ENCODE results near the gene GRID1.
A peak's percentile ranks its signal among the peaks of the same experiment; 100 is the strongest.
"Not testable (repeated sequence)": the region's sequence is repeated elsewhere in the genome, so short reads cannot be mapped to it uniquely, and the experiment has no call there.

GRID1 gene

DNA sequence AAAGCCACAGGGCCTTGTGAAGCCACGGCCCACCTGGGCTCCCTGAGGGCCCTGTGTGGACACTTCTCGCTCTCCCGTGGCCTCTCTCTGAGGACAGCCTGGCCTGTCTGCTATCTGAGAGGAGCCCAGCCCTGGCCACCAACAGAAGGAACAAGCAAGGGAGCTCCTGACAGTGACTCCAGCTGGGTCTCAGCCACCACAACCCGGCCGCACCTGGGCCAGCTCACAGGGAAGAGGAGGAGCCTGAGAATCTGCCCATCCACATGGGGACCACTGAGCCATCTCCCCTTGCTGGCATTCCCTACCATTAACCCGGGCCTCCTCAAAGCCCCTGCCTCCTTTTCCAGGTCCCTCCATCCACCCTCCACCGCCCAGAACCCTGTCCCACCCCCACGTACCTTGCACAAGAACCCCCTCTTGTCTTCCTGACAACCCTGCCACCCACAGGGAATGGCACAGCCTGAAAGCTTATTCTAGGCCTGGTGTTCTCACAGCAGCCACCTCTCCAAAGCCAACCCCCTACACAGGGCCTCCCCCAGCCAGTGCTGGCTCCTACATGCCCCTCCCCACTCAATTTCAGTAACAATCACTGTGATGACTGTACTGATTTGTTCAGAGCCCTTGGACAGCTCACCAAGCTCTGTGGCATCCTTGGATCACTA lies 120.2 kb downstream of the GRID1 start:
- no peak for DNase-seq

DNA sequence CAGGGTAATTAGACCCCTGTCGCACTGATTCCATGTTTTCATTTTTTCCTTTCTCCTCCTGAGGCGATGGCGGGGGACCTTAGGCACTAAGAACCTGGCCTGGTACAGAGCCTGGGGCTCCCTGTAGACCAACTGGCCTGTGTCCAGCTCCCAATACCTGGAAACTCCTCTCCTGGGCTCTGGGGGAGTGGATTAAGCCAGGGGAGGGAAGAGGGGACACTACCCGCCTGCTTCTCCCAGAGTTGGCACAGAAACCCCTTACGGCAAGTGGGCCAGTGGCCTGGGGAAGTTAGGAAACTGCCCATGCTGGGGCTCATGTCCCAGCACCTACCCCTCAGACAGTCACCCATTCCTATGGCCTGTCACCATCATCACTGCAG lies 121.6 kb downstream of the GRID1 start:
- DNase-seq = no peak

DNA sequence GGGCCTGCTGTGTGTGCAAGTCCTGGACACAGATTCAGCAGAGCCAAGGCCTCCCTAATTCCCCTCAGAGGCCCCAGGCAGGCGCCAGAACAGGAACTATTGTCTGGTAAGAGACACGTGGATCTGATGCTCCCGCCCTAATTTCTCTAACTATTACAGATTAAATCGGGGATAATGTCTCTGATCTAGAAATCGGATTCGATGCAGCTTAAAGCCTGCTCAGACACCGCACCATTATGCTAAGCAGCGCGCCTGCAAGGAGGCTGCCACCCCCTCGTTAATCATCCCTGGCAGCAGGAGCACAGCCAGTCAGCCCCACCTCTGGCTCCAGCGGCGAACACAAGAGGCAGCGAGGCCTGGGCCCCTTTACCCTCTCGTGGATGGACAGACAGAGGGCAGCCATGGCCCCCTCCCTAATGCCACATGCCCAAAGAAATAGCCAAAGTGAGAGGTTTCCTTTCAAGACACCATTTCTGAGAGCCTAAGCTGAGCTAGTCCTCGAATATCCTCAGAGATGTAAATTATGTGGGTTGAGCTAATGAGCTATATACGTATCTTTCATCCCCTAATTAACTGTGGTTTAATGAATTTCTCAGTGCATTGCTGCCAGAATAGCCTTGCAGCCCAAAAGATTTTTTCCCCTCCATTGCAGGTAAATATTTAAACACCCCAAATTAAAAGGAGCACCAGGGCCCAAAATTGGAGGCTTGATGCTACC lies 122.1 kb downstream of the GRID1 start:
- DNase-seq = peak; percentile 18

DNA sequence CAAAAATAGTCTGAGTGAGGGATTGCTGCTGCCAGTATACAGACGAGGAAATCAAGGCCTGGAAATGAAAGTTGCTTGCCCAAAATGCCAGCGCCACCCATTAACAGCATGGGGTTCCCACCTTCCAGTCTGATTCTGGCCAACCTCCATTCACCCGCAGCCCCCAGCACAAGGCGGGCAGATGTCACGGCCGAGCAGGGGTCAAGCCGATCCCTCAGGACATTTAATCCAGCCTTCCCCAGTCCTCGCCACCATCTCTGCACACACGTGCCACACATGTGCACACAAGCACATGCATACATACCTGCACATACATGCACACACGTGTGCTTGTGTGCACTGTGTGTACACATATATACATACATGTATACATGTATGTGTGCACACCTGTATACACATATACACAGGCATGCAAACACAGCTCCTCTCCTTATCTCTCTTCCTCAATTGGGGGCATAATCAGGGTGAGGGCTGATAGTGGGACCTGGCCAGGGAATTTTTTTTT lies 122.9 kb downstream of the GRID1 start:
- no peak for DNase-seq

DNA sequence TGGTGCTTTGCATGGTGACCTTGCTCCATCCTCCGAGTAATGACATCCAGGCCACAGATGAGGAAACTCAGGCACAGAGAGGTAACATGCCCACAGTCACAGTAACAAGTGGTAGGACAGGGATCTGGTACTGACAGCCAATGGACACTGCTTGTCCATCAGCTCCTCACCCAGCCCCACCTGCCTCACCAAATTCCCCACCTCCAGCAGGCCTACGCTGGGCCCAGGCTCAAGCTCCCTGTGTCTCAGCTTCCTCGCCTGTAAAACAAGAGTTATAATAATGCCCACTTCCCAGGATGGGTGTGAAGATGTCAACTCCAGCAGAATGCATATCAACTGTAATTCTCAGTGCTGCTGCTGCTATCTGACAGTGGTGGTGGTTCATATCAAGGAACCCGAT lies 123.8 kb downstream of the GRID1 start:
- no peak for DNase-seq

DNA sequence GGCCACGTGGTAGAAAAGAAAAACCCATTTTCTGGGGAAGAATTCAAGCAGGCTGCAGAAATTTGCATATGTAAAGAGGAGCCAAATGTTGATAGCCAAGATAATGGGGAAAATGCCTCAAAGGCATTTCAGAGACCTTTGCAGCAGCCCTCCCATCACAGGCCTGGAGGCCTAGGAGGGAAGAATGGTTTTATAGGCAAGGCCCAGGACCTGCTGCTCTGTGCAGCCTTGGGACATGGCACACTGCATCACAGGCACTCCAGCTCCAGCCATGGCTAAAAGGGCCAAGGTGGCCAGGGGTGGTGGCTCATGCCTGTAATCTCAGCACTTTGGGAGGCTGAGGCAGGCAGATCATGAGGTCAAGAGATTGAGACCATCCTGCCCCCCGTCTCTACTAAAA lies 128.5 kb downstream of the GRID1 start:
- DNase-seq = not testable (repeated sequence)

DNA sequence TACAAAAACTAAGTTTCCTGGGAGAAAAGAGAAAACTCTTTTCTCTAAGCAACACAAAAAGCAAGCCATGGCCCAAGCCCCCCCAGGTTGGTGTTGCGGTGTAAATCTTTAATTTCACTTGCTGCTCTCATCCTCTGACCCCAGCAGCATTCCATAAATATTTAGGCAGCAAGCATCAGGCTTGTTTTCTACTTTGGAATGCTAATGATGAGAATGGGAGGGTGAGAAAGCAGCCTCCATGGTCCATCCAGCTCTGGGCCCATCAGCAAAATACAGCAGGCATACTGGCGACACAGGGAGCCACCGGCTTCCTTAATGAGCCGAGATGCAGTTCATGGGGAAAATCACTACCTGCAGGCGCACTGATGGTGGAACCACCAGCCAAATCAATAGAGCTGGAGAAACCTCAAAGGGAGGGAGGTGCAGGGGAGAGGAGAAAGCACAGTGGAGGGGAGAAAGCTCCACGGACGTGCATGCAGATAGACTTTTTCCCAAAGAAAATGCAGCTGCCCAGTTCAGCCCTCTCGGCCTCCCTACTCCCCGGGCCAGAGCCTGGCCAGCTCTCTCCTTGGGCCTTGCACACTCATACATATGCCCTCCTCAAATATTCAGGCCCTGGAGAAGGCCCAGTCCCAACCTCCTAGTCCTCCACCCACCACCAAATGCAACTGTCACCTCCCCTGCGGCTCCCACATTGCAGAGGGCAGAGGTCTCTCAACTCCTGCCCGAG lies 131.9 kb downstream of the GRID1 start:
- no peak for DNase-seq

DNA sequence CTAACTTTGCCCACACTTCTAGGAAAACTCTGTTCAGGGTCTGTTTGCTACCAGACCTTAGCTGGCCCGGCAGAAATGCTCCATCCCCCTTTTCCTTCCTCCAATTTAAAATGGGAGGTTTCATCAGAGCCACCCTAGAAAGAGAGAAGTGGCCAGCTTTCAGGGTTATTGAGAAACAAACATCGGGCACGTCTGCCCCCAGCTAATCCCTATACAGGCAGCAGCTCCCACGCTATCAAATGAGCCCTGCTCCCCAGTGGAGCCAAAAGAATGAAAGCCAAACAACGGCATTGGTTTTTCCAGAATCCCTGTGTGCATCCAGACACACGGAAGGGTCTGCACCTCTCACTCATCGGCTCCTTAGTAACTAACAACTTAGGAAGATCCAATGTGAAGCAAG lies 132.5 kb downstream of the GRID1 start:
- no peak for DNase-seq

DNA sequence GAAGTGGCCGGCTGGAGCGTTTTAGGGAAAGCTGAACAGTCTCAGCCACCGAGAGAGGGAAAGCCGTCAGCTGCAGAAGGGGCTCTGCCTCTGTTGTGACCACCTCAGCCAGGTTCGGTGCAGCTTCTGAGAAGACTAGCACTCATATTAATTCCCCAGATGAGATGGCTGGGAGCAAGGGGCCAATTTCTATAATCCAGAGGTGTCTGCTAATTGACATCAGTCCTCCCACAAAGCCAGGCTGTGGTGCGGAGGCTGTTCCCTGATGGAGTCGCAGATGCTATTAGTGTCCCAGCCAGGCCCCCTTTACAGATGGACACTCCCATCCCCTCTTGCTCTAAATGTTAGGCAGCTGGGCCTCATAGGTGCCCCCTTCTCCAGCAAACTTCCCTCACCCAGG lies 133.5 kb downstream of the GRID1 start:
- no peak for DNase-seq

DNA sequence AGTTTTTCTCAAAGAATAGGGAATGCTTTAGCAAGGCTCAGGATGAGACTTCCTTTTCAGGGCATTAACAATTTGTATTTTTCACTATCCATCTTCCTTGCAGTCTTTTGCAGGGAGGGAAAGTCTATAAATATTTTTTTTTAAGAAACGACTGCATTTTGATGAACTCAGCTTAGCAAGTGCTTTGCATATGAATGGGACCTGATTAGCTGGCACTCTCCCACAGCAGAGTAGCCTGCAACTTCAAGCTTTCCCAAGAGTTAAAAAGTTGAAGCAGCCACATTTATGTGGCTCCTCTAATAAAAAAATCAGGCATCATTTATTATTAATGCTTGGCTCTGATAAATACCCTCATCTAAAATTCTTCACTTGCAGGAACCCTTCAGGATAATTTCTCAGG lies 134.0 kb downstream of the GRID1 start:
- no peak for DNase-seq

DNA sequence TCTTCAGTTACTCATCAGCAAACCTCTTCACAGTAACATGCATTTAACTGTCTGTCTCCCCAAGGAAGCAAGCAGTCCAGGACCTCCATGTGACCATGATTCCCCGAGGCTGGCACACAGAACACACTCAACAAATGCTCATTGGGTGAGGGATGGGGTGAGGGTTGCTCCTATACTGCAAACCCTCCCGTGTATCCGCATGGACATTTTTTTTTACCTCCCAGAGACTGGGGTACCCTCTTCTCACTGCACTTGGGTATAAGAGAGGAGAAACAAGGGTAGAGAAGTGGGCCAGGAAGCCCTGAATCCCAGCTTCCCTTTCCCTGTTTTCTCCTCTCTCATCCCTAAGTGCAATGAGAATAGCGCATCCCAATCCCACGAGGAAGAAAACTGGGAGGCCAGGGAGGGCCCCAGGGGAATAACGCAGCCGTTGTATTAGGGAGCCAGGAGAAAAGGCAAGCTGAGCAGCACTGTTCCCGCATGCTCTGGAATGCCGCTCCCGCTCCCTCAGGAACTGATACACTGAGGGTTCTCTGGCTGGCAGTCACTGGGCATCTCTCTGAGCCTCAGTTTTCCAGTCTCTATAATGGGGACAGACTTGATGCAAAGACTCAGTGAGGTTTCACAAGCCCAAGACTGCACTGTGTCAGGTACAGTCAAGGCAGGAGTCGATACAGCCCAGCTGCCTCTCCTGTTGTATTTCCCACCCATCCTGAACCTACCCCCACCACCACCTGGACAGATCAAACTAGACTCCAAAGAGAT lies 134.6 kb downstream of the GRID1 start:
- DNase-seq = no peak

DNA sequence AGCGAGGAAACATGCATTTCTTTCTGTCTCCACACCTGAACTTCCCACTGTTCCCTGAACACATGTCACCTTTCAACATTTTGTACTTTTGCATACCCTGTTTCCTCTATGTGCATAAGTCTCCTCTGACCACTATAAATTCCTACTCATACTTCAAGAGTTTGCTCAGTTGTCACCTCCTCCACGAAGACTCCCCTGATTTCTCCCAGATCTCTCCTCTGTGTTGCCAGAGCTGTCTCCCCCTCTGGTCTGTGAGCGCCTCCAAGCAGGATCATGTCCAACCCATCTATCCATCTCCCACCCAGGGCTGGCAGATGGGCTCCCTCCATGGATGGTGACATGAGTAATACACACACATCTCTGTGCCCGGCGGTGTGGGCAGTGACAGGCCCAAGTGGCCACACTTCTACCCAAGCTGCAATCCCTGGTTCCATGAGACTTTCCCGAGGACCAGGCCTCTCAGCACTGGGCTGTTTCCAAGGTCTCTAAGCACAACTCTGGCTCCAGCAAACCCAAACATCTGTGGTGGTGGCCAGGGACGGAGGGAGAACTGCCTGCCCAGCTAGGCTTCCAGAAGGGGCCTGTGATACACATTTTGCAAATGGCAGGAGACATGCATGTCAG lies 135.9 kb downstream of the GRID1 start:
- no peak for DNase-seq

DNA sequence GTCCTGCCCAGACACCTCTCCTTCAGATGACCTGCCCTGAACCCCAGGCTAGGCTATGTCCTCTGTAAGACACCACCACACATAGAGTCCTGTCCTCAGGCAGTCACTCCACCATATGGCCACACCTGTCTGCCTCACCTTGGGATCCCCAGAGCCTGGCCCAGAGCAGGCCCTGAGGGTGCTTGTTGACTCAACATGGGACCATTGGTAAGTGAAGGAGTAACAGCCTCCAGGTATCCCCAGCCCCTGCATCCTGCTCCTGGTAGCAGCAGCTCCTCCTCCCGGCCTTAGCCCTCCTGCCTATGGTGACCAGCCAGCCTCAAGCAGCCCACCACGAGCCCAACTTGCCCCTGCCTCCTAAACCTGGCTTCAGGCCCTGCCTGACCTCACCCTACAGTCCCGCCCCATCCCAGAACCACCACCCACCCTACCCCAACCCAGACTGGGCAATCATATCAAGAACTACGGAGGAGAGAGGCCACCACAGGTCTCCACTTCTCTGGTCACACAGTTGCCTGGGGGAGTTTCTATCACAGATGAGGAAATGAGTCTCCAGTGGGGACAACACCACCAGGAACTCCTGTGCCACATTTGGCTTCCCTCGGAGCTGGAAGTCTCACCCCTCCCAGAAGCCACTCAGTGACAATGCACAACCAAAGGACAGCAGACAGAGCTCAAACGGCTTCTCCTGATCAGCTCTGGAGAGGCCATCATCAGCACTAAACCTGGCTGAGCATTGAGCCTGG lies 136.6 kb downstream of the GRID1 start:
- DNase-seq = no peak

DNA sequence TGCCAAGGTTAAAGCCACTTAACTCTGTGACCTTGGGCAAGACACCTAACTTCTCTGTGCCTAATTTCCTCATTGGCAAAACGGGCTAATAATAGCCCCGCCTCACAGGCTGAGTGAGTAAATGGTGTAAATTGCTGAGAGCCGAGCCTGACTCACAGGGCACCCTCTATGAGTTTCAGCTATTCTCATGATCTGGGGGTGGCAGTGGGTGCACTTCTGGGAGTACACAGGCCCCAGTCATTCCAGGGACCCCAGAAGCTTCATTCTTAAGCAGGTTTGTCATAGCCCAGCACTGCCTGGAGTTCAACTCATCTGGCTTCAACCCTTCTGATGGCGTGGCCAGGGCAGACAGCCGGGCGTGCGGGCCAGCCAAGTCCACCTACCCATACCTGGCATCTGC lies 137.2 kb downstream of the GRID1 start:
- DNase-seq = no peak

DNA sequence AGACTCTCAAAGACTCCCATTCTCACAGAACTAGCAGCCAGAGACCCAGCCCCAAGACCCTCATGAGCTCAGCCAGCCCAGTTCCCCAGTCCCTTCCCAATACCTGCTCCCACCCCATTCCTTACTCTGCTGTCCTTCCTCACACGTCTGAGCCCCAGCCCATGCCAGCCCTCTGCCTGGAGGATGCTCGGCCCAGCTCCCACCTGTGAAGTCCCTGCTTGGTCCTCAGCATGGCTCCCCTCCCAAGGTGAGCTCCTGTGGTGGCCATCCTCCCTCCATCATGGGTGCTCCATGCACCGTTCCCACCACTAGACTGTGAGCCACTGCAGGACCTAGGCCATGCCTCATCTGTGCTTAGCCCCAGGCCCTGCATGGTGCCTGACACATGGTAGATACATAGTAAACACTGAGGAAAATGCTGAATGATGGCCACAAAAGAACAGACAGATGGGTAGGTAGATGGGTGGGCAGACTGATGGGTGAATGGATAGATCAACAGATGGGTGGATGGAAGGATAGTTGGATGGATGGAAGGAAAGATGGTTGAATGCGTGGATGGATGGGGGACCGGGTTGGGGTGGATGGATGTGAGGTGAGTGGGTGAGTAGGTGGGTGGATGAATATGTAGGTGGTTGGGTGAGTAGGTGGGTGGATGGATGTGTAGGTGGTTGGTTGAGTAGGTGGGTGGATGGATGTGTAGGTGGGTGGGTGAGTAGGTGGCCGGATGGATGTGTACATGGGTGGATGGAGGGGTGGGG lies 138.9 kb downstream of the GRID1 start:
- DNase-seq = no peak

DNA sequence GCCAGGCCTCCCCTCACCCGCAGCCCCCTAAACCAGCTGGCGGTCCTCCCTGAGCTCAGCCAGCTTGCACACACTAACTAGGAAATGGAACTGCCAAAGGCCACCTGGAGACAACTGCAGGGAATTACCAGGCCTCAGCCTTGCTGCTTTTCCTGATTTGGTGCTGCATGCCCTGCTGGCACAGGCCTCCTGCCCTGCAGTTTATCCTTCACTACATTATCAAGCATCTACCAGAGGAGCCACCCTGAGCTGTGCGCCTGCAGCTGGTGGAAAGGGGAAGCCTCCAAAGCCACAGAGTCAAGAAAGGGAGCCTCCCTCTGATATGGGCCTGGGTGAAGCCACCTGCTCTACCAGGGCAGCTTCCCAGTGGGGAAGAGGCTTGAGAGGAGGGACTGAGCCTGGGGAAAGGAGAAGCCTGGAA lies 139.8 kb downstream of the GRID1 start:
- DNase-seq = no peak

DNA sequence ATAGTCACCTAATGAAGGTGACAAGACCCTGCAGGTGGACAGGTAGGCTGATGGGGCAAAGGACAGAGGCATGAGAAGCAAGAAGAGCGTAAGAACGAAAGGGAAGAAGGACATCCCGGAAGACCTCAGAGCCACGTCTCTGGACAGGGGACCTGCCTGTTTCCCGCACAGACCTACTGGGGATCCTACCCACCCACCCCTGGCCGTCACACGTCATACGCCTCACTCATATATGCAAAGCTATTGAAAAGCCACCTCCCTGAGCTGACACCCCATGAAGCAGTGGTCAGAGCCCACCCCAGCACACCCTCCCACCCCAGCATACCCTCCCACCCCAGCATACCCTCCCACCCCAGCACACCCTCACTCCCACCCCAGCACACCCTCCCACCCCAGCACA lies 140.6 kb downstream of the GRID1 start:
- no peak for DNase-seq

DNA sequence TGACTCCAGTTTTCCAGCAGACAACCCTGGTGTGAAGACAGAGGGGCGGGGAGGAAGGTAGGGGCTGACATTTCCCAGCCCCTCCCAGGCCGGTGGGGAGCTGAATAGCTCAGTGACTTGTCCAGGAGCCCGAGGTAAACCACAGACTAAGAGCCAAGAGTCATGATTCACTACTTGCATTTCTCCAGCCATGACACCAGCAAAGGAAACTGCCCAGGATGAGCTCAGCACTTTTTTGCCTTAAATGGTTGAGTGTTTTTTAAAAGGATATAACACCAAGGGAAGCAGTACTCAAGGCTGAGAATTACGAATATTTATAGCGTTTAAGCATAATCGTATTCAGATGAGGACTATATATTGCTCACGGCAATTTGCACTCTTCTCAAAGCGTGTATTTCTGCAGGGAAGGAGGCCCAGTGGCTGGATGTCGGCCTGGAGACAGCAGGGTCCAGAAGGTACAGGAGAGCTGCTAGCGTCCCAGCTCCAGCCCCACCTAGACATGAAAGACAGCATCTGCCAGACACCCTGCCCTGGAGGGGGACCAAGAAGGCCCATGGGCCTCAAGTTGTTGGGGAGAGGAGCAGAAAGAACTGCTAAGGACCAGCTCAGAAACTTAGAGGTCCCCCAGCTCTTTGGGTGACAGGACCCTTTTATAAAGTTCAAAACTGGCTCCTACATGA lies 141.4 kb downstream of the GRID1 start:
- DNase-seq = no peak

DNA sequence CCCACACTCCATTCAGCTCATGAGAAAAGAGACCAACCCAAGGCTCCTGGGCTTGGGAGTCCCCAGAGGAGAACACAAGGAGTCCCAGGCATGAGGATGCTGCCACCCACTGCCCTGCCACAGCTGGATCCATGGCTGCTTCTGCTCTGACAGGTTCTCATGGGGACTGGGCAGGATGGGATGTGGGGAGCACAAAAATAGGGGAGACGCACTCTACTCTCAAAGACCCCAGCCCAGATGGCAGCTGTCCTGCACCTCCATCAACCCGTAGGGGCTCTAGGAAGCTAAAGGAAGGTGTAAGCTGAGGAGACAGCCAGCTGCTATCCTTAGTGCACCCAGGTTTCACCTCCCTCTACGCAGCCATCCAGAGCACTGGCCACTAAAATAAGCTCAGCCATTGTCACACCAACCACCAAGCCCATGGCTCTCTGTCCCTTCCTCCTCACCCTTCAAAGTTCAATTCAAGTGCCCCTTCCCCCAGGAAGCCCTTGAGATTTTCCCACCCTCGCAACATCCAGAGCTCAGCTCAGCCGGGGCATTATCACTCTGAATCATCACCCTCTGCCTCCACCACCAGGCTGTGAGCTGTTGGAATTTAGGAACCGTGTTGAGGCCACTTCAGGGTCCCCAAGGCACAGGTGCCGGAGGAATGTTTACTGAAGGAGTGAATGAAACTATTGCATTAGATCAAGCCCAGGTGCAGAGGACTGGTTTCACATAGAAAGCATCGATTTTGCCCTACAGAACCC lies 142.1 kb downstream of the GRID1 start:
- DNase-seq = no peak

DNA sequence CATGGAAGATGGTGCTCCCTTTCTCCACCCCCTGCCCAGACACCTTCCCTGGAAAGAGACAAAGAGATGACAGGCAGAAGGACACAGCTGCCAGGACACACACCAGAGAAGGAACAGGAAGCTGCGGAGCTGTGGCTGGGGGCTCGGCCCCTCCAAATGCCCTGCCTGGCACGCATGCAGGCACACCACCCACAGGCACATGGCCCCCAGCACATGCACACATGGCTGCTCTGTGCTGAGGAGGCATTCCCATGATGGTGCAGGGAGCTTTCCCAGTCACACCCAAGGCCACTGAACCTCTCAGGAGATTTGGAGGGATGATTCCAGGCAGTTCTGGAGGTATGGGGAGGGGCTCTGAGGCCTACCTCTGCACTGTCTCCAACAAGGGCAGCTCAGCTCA lies 143.3 kb downstream of the GRID1 start:
- no peak for DNase-seq
